Type B pancreatic cell (in vitro differentiated cells): ENCODE results near the gene SMIM23. TPM values are rescaled to one million over a fixed set of nuclear protein-coding genes. Genes with fewer than 3 reads are reported as not detected.

Experiments used
- DNase-seq: peaks from one replicate; pipeline ENCODE4 v3.0.0; 2021; ENCODE audit warnings: mixed read lengths; ENCODE audit not compliant: unreplicated experiment; ENCODE audit errors: extremely low spot score
- H3K27ac Mint-ChIP-seq: 2 replicates; pipeline ENCODE4 v1.8.0; 2021; ENCODE audit warnings: mild to moderate bottlenecking, mixed read lengths
- H3K27me3 Mint-ChIP-seq: 2 replicates; pipeline ENCODE4 v1.8.0; 2021; ENCODE audit warnings: mixed read lengths
- H3K36me3 Mint-ChIP-seq: 2 replicates; pipeline ENCODE4 v1.8.0; 2021; ENCODE audit warnings: mixed read lengths
- H3K4me1 Mint-ChIP-seq: one replicate; pipeline ENCODE4 v1.8.0; 2021; ENCODE audit warnings: mixed read lengths; ENCODE audit not compliant: unreplicated experiment
- H3K4me3 Mint-ChIP-seq: 2 replicates; pipeline ENCODE4 v1.8.0; 2021; ENCODE audit warnings: mild to moderate bottlenecking, mixed read lengths
- H3K9me3 Mint-ChIP-seq: 2 replicates; pipeline ENCODE4 v1.8.0; 2021; ENCODE audit warnings: mixed read lengths
- total RNA-seq: library from RNA; stranded (reverse); gene quantifications from 2 replicates; pipeline ENCODE4 v1.2.1, GENCODE V29; 2021; ENCODE audit warnings: low replicate concordance
- TF ChIP-seq, protein P1 (sequence below): fragments of 200-600 bp; sonication (generic); conservative IDR thresholded peaks from 2 replicates; pipeline ENCODE4 v1.5.0; 2021; ENCODE audit warnings: antibody characterized with exemption, mild to moderate bottlenecking

The SMIM23 gene
- total RNA-seq, 1 donor from 2014 or later, result not detected

DNA sequence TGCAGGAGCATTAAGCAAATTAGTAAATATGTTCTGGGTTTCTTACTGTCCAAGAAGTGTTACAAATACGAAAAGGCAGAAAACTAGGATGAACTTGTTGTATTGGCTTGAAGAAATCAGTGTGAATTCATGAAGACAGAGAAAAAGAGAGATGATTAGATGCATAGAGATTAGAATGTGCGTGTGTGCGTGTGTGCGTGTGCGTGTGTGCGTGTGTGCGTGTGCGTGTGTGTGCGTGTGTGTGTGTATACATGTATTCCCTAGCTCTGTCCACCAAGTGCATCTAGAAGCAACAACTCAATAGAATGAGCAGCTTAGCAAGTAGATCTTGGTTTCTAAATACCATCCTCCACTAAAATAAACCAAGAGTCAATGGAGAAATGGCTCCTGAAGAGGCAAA lies 41.5 kb downstream of the SMIM23 start:
- no peaks in the 10 kb centered on the region for H3K36me3 Mint-ChIP-seq
- peaks cover 4% of the 10 kb centered on the region for H3K4me1 Mint-ChIP-seq
- peaks cover 12% of the 10 kb centered on the region for H3K9me3 Mint-ChIP-seq
- H3K4me3 Mint-ChIP-seq, result no peak overlapping the region
- DNase-seq, result no peak
- H3K27me3 Mint-ChIP-seq, result no peaks in the 10 kb centered on the region
- H3K27ac Mint-ChIP-seq, result no peak overlapping the region
- TF ChIP-seq, protein P1, sequence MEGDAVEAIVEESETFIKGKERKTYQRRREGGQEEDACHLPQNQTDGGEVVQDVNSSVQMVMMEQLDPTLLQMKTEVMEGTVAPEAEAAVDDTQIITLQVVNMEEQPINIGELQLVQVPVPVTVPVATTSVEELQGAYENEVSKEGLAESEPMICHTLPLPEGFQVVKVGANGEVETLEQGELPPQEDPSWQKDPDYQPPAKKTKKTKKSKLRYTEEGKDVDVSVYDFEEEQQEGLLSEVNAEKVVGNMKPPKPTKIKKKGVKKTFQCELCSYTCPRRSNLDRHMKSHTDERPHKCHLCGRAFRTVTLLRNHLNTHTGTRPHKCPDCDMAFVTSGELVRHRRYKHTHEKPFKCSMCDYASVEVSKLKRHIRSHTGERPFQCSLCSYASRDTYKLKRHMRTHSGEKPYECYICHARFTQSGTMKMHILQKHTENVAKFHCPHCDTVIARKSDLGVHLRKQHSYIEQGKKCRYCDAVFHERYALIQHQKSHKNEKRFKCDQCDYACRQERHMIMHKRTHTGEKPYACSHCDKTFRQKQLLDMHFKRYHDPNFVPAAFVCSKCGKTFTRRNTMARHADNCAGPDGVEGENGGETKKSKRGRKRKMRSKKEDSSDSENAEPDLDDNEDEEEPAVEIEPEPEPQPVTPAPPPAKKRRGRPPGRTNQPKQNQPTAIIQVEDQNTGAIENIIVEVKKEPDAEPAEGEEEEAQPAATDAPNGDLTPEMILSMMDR, result no peak

DNA sequence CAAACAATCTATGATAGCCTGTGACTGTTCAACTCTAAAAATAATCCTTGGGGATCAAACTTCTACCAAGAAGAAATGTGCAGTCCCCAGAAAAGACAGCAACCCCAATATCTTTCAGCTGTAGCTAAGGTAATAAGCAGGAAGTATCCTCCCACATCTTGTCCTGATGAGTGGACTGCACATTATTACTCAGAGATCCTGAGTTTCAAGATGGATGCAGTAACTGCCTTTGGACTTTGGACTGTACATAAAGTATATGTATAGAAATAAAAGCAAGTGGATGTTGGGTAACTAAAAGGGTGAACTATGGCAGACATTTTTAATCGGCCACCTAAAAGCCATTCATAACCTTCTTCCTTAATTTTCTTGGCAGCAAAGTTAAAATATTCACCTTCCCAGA lies 45.1 kb downstream of the SMIM23 start:
- Mint-ChIP-seq H3K36me3 (no peaks in the 10 kb centered on the region), H3K9me3 (peaks cover 13% of the 10 kb centered on the region), H3K27me3 (no peaks in the 10 kb centered on the region), H3K27ac (no peak overlapping the region), H3K4me3 (no peak overlapping the region), H3K4me1 (no peaks in the 10 kb centered on the region)
- no peak for DNase-seq
- TF ChIP-seq, protein P1, result no peak

DNA sequence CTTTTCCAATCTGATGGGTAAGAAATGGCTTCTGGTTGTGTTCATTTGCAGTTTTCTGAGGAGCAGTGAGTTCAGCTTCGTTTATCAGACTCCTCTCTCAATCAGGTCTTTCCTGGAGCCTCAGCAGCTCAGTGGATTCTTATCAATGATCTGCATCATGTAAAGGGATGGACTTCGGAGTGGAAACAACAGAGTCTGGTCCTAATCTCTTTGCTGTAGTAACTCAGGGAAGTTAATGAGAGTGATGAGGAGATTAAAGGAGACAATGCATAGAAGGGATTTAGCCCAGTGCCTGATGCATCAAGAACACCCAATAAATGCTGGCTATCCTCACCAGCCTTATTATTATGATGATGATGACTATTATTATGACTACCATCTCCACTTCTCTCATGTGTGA lies 47.2 kb downstream of the SMIM23 start:
- Mint-ChIP-seq H3K27ac (no peak overlapping the region), H3K36me3 (no peaks in the 10 kb centered on the region)
- TF ChIP-seq, protein P1, result no peak

DNA sequence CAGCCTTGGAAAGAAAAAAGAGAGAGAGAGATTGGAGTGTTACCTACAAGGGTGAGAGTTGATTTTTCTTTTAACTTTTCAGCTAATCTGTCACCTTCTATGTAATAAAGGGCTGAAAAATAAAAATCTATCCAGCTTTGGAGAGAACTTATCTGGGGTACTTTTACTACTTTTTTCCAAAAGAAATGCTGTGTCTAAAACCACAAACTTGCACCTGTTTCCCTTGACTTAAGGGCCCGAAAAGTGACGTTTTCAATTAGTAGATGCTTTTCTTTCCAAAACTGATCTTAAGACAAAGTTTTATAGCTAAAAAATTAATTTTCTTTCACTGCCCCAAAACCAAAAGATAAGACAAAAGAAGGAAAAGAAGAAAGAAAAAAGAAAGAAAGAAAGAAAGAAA lies 48.8 kb downstream of the SMIM23 start:
- H3K4me1 Mint-ChIP-seq, result no peaks in the 10 kb centered on the region
- no peak for DNase-seq
- H3K27me3 Mint-ChIP-seq, result no peaks in the 10 kb centered on the region
- no peak overlapping the region for H3K4me3 Mint-ChIP-seq
- H3K27ac Mint-ChIP-seq, result no peak overlapping the region
- H3K9me3 Mint-ChIP-seq, result peaks cover 13% of the 10 kb centered on the region
- H3K36me3 Mint-ChIP-seq, result peaks cover 4% of the 10 kb centered on the region
- TF ChIP-seq, protein P1, result no peak

More for the DNA sequence above, 47.2 kb downstream of the SMIM23 start:
- no peak for DNase-seq
- H3K9me3 Mint-ChIP-seq, result peaks cover 13% of the 10 kb centered on the region
- H3K4me1 Mint-ChIP-seq, result no peaks in the 10 kb centered on the region
- no peak overlapping the region for H3K4me3 Mint-ChIP-seq
- no peaks in the 10 kb centered on the region for H3K27me3 Mint-ChIP-seq

DNA sequence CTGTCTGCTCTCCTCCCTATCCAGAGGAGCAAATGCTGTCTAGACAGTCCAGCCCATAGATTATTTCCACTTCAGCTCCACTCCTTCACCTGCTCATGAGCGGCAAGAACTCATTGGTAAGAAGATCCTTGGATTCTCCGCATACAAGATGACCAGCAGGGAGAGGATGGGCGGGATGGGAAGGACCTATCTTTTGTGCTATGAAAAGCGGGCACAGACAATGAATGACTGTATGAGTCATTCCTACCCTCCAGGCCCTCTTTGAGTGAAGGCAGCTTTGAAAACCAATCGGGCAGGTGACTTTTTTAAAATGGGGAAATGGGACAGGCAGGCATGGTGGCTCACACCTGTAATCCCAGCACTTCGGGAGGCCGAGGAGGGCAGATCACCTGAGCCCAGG lies 49.4 kb downstream of the SMIM23 start:
- DNase-seq, result no peak
- TF ChIP-seq, protein P1, result no peak
- Mint-ChIP-seq H3K36me3 (peaks cover 4% of the 10 kb centered on the region), H3K9me3 (peaks cover 13% of the 10 kb centered on the region), H3K4me1 (no peaks in the 10 kb centered on the region), H3K27me3 (no peaks in the 10 kb centered on the region), H3K27ac (no peak overlapping the region), H3K4me3 (no peak overlapping the region)

DNA sequence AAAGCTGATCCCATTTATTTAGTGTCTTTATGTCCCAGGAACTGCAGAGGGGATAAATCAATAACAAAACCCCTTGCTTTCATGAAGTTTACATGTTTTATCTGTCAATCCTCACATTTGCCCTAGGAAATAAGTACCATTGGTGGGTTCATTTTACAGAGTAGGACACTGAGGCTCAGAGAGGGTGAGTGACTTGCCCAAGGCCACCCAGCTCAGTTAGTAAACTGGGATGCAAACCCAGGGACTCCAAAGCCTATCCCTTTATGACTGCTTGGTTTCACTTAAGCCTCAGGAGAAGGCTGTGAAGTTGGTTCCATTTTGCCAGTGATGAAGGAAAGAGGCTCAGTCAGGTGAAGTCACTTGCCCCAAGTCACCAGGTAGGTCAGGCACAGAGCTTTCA lies 51.9 kb downstream of the SMIM23 start:
- H3K27ac Mint-ChIP-seq, result no peak overlapping the region
- H3K4me3 Mint-ChIP-seq, result no peak overlapping the region
- peaks cover 8% of the 10 kb centered on the region for H3K36me3 Mint-ChIP-seq
- no peak for DNase-seq
- TF ChIP-seq, protein P1, result no peak
- H3K4me1 Mint-ChIP-seq, result no peaks in the 10 kb centered on the region
- peaks cover 3% of the 10 kb centered on the region for H3K27me3 Mint-ChIP-seq
- peaks cover 4% of the 10 kb centered on the region for H3K9me3 Mint-ChIP-seq
